ENCODE measurements around the gene TPCN1. TPM values are rescaled to one million over a fixed set of nuclear protein-coding genes. Genes with fewer than 3 reads are reported as not detected.
A peak's percentile ranks its signal among the peaks of the same experiment; 100 is the strongest.

Gene TPCN1
- total RNA-seq, 2 donors from 2014 or later, result 29.4 to 67.7 TPM

- H3K9me3 Mint-ChIP-seq, result no peaks in the 10 kb centered on the region
- no peak for ATAC-seq (replicated peaks)
- H3K27me3 Mint-ChIP-seq, result no peaks in the 10 kb centered on the region
- no peak overlapping the region for H3K27ac Mint-ChIP-seq
- peaks cover 8% of the 10 kb centered on the region for H3K4me1 Mint-ChIP-seq
- peaks cover 94% of the 10 kb centered on the region for H3K36me3 Mint-ChIP-seq (ENCODE audit: low read depth)
- H3K4me3 Mint-ChIP-seq, result no peak overlapping the region
These were observed 94.1 kb downstream of the TPCN1 start for GRCh38 chr12:113315358-113315757.

- Mint-ChIP-seq H3K4me1 (peaks cover 8% of the 10 kb centered on the region), H3K4me3 (no peak overlapping the region), H3K27ac (no peak overlapping the region), H3K9me3 (no peaks in the 10 kb centered on the region), H3K27me3 (no peaks in the 10 kb centered on the region), H3K36me3 (ENCODE audit: low read depth) (peaks cover 93% of the 10 kb centered on the region)
- no peak for ATAC-seq (replicated peaks)
These were observed 94.9 kb downstream of the TPCN1 start for GRCh38 chr12:113316155-113316554.

GRCh38 chr12:113317122-113317521 lies 95.9 kb downstream of the TPCN1 start:
- Mint-ChIP-seq H3K36me3 (ENCODE audit: low read depth) (peaks cover 93% of the 10 kb centered on the region), H3K4me1 (peaks cover 8% of the 10 kb centered on the region), H3K9me3 (no peaks in the 10 kb centered on the region), H3K4me3 (no peak overlapping the region), H3K27ac (no peak overlapping the region), H3K27me3 (no peaks in the 10 kb centered on the region)
- ATAC-seq (replicated peaks), result no peak

GRCh38 chr12:113318046-113318656 lies 96.9 kb downstream of the TPCN1 start:
- Mint-ChIP-seq H3K27me3 (no peaks in the 10 kb centered on the region), H3K27ac (no peak overlapping the region), H3K36me3 (ENCODE audit: low read depth) (peaks cover 90% of the 10 kb centered on the region), H3K9me3 (no peaks in the 10 kb centered on the region), H3K4me1 (peaks cover 8% of the 10 kb centered on the region), H3K4me3 (no peak overlapping the region)
- no peak for ATAC-seq (replicated peaks)

- H3K4me3 Mint-ChIP-seq, result no peak overlapping the region
- no peaks in the 10 kb centered on the region for H3K9me3 Mint-ChIP-seq
- no peaks in the 10 kb centered on the region for H3K27me3 Mint-ChIP-seq
- H3K27ac Mint-ChIP-seq, result no peak overlapping the region
- peaks cover 8% of the 10 kb centered on the region for H3K4me1 Mint-ChIP-seq
- ATAC-seq (replicated peaks), result no peak
- peaks cover 90% of the 10 kb centered on the region for H3K36me3 Mint-ChIP-seq (ENCODE audit: low read depth)
These were observed 97.8 kb downstream of the TPCN1 start for GRCh38 chr12:113318900-113319628.

GRCh38 chr12:113320401-113320800 lies 99.1 kb downstream of the TPCN1 start:
- ATAC-seq (replicated peaks), result no peak
- Mint-ChIP-seq H3K4me3 (no peak overlapping the region), H3K4me1 (peaks cover 8% of the 10 kb centered on the region), H3K9me3 (no peaks in the 10 kb centered on the region), H3K36me3 (ENCODE audit: low read depth) (peaks cover 78% of the 10 kb centered on the region), H3K27ac (no peak overlapping the region), H3K27me3 (no peaks in the 10 kb centered on the region)

- Mint-ChIP-seq H3K36me3 (ENCODE audit: low read depth) (peaks cover 71% of the 10 kb centered on the region), H3K27me3 (no peaks in the 10 kb centered on the region), H3K4me1 (peaks cover 8% of the 10 kb centered on the region), H3K9me3 (no peaks in the 10 kb centered on the region), H3K27ac (no peak overlapping the region), H3K4me3 (no peak overlapping the region)
- peak; percentile 14 for ATAC-seq (replicated peaks)
These were observed 101.1 kb downstream of the TPCN1 start for GRCh38 chr12:113322343-113322742.

GRCh38 chr12:113325916-113326315 lies 104.7 kb downstream of the TPCN1 start:
- no peak for ATAC-seq (replicated peaks)
- Mint-ChIP-seq H3K9me3 (no peaks in the 10 kb centered on the region), H3K4me3 (no peak overlapping the region), H3K27ac (no peak overlapping the region), H3K27me3 (no peaks in the 10 kb centered on the region), H3K4me1 (peaks cover 6% of the 10 kb centered on the region), H3K36me3 (ENCODE audit: low read depth) (peaks cover 61% of the 10 kb centered on the region)

- Mint-ChIP-seq H3K27me3 (no peaks in the 10 kb centered on the region), H3K4me3 (no peak overlapping the region), H3K9me3 (no peaks in the 10 kb centered on the region), H3K36me3 (ENCODE audit: low read depth) (peaks cover 61% of the 10 kb centered on the region), H3K4me1 (peaks cover 10% of the 10 kb centered on the region), H3K27ac (peak overlapping the region; percentile 24)
- ATAC-seq (replicated peaks), result no peak
These were observed 105.6 kb downstream of the TPCN1 start for GRCh38 chr12:113326775-113327395.

GRCh38 chr12:113328368-113328889 lies 107.2 kb downstream of the TPCN1 start:
- Mint-ChIP-seq H3K36me3 (ENCODE audit: low read depth) (peaks cover 58% of the 10 kb centered on the region), H3K4me1 (peaks cover 13% of the 10 kb centered on the region), H3K27me3 (no peaks in the 10 kb centered on the region), H3K4me3 (no peak overlapping the region), H3K9me3 (no peaks in the 10 kb centered on the region), H3K27ac (peak overlapping the region; percentile 68)
- no peak for ATAC-seq (replicated peaks)

- Mint-ChIP-seq H3K9me3 (no peaks in the 10 kb centered on the region), H3K27ac (peak overlapping the region; percentile 68), H3K4me3 (no peak overlapping the region), H3K36me3 (ENCODE audit: low read depth) (peaks cover 52% of the 10 kb centered on the region), H3K4me1 (peaks cover 13% of the 10 kb centered on the region), H3K27me3 (no peaks in the 10 kb centered on the region)
- ATAC-seq (replicated peaks), result no peak
These were observed 107.9 kb downstream of the TPCN1 start for GRCh38 chr12:113329022-113329790.

GRCh38 chr12:113329791-113330417 lies 108.6 kb downstream of the TPCN1 start:
- Mint-ChIP-seq H3K4me3 (no peak overlapping the region), H3K9me3 (no peaks in the 10 kb centered on the region), H3K36me3 (ENCODE audit: low read depth) (peaks cover 52% of the 10 kb centered on the region), H3K27ac (peak overlapping the region; percentile 68), H3K27me3 (no peaks in the 10 kb centered on the region), H3K4me1 (peaks cover 13% of the 10 kb centered on the region)
- ATAC-seq (replicated peaks), result no peak

- Mint-ChIP-seq H3K27me3 (no peaks in the 10 kb centered on the region), H3K4me1 (peaks cover 13% of the 10 kb centered on the region), H3K4me3 (no peak overlapping the region), H3K9me3 (no peaks in the 10 kb centered on the region), H3K27ac (peak overlapping the region; percentile 27), H3K36me3 (ENCODE audit: low read depth) (peaks cover 52% of the 10 kb centered on the region)
- ATAC-seq (replicated peaks), result no peak
These were observed 109.2 kb downstream of the TPCN1 start for GRCh38 chr12:113330505-113330904.
